IPS-18a (cell line): ENCODE results near the gene CAST.
"Not testable (repeated sequence)": the region's sequence is repeated elsewhere in the genome, so short reads cannot be mapped to it uniquely, and the experiment has no call there.

Source experiments
- H3K27ac ChIP-seq: one replicate; pipeline ENCODE4 v1.5.1; 2013; ENCODE audit warnings: low read length
- H3K27me3 ChIP-seq: one replicate; pipeline ENCODE4 v1.6.1; 2013; ENCODE audit warnings: mild to moderate bottlenecking, low read length; ENCODE audit not compliant: control insufficient read depth, insufficient read depth
- H3K36me3 ChIP-seq: one replicate; pipeline ENCODE4 v1.6.1; 2013; ENCODE audit warnings: low read depth, low read length; ENCODE audit not compliant: control insufficient read depth
- H3K4me1 ChIP-seq: one replicate; pipeline ENCODE4 v1.6.1; 2013; ENCODE audit warnings: low read depth, low read length; ENCODE audit not compliant: control insufficient read depth
- H3K4me3 ChIP-seq: one replicate; pipeline ENCODE4 v1.5.1; 2013; ENCODE audit warnings: low read length
- H3K9ac ChIP-seq: one replicate; pipeline ENCODE4 v1.6.1; 2013; ENCODE audit warnings: mild to moderate bottlenecking, low read length, moderate library complexity
- H3K9me3 ChIP-seq: one replicate; pipeline ENCODE4 v1.6.1; 2013; ENCODE audit warnings: low read depth, low read length; ENCODE audit not compliant: control insufficient read depth

The CAST gene

GRCh38 chr5:96794757-96795156, 132.6 kb downstream of the CAST start:
- H3K27ac ChIP-seq = no peak overlapping the region

GRCh38 chr5:96795626-96796025, 133.4 kb downstream of the CAST start:
- Histone ChIP-seq H3K27me3 (no peaks in the 10 kb centered on the region), H3K36me3 (peaks cover 5% of the 10 kb centered on the region), H3K9me3 (no peaks in the 10 kb centered on the region), H3K9ac (no peak overlapping the region), H3K4me1 (peaks cover 12% of the 10 kb centered on the region), H3K27ac (no peak overlapping the region), H3K4me3 (no peak overlapping the region)

More at GRCh38 chr5:96794757-96795156, 132.6 kb downstream of the CAST start:
- no peak overlapping the region for H3K4me3 ChIP-seq
- peaks cover 13% of the 10 kb centered on the region for H3K4me1 ChIP-seq
- no peak overlapping the region for H3K9ac ChIP-seq
- no peaks in the 10 kb centered on the region for H3K9me3 ChIP-seq
- H3K27me3 ChIP-seq = no peaks in the 10 kb centered on the region
- H3K36me3 ChIP-seq = peaks cover 9% of the 10 kb centered on the region

- no peak overlapping the region for H3K27ac ChIP-seq
- peaks cover 5% of the 10 kb centered on the region for H3K4me1 ChIP-seq
- no peaks in the 10 kb centered on the region for H3K9me3 ChIP-seq
- no peak overlapping the region for H3K9ac ChIP-seq
- no peaks in the 10 kb centered on the region for H3K27me3 ChIP-seq
- peaks cover 5% of the 10 kb centered on the region for H3K36me3 ChIP-seq
- no peak overlapping the region for H3K4me3 ChIP-seq
These were observed 134.3 kb downstream of the CAST start for GRCh38 chr5:96796434-96796833.

- H3K9ac ChIP-seq, H3K36me3 ChIP-seq, H3K27ac ChIP-seq, H3K27me3 ChIP-seq, H3K9me3 ChIP-seq, H3K4me1 ChIP-seq, H3K4me3 ChIP-seq: not testable (repeated sequence)
These were observed 139.5 kb downstream of the CAST start for GRCh38 chr5:96801718-96802117.

- Histone ChIP-seq H3K9me3 (no peaks in the 10 kb centered on the region), H3K36me3 (no peaks in the 10 kb centered on the region), H3K4me1 (peaks cover 17% of the 10 kb centered on the region), H3K27ac (no peak overlapping the region), H3K27me3 (no peaks in the 10 kb centered on the region), H3K9ac (peak overlapping the region; percentile 63), H3K4me3 (peak overlapping the region; percentile 85)
These were observed 145.0 kb downstream of the CAST start for GRCh38 chr5:96807075-96807654.

- Histone ChIP-seq H3K9me3 (no peaks in the 10 kb centered on the region), H3K36me3 (no peaks in the 10 kb centered on the region), H3K27me3 (no peaks in the 10 kb centered on the region), H3K9ac (peak overlapping the region; percentile 13), H3K4me3 (peak overlapping the region; percentile 85), H3K27ac (no peak overlapping the region), H3K4me1 (peaks cover 17% of the 10 kb centered on the region)
These were observed 146.3 kb downstream of the CAST start for GRCh38 chr5:96808541-96808828.

GRCh38 chr5:96808868-96809558, 146.8 kb downstream of the CAST start:
- Histone ChIP-seq H3K27ac (no peak overlapping the region), H3K9ac (no peak overlapping the region), H3K36me3 (no peaks in the 10 kb centered on the region), H3K9me3 (no peaks in the 10 kb centered on the region), H3K27me3 (no peaks in the 10 kb centered on the region), H3K4me3 (peak overlapping the region; percentile 85), H3K4me1 (peaks cover 17% of the 10 kb centered on the region)

- Histone ChIP-seq H3K27ac (no peak overlapping the region), H3K9ac (no peak overlapping the region)
These were observed 147.7 kb downstream of the CAST start for GRCh38 chr5:96809921-96810320.

GRCh38 chr5:96812851-96813250, 150.7 kb downstream of the CAST start:
- Histone ChIP-seq H3K9ac (no peak overlapping the region), H3K4me3 (no peak overlapping the region)

More at GRCh38 chr5:96809921-96810320, 147.7 kb downstream of the CAST start:
- no peaks in the 10 kb centered on the region for H3K9me3 ChIP-seq
- no peaks in the 10 kb centered on the region for H3K36me3 ChIP-seq
- peaks cover 17% of the 10 kb centered on the region for H3K4me1 ChIP-seq
- no peak overlapping the region for H3K4me3 ChIP-seq
- H3K27me3 ChIP-seq = no peaks in the 10 kb centered on the region

GRCh38 chr5:96814041-96814440, 151.9 kb downstream of the CAST start:
- H3K27me3 ChIP-seq = no peaks in the 10 kb centered on the region
- no peak overlapping the region for H3K9ac ChIP-seq
- H3K4me3 ChIP-seq = no peak overlapping the region
- no peak overlapping the region for H3K27ac ChIP-seq
- H3K36me3 ChIP-seq = no peaks in the 10 kb centered on the region
- H3K4me1 ChIP-seq = peaks cover 10% of the 10 kb centered on the region
- no peaks in the 10 kb centered on the region for H3K9me3 ChIP-seq

More at GRCh38 chr5:96812851-96813250, 150.7 kb downstream of the CAST start:
- Histone ChIP-seq H3K4me1 (peaks cover 15% of the 10 kb centered on the region), H3K36me3 (no peaks in the 10 kb centered on the region), H3K9me3 (no peaks in the 10 kb centered on the region), H3K27me3 (no peaks in the 10 kb centered on the region), H3K27ac (no peak overlapping the region)

GRCh38 chr5:96816411-96816939, 154.3 kb downstream of the CAST start:
- Histone ChIP-seq H3K4me3 (peak overlapping the region; percentile 7), H3K9me3 (no peaks in the 10 kb centered on the region), H3K27me3 (no peaks in the 10 kb centered on the region), H3K27ac (no peak overlapping the region), H3K36me3 (no peaks in the 10 kb centered on the region), H3K9ac (no peak overlapping the region), H3K4me1 (peaks cover 16% of the 10 kb centered on the region)

- H3K36me3 ChIP-seq = no peaks in the 10 kb centered on the region
- H3K4me3 ChIP-seq = no peak overlapping the region
- peaks cover 16% of the 10 kb centered on the region for H3K4me1 ChIP-seq
- H3K27ac ChIP-seq = no peak overlapping the region
- no peaks in the 10 kb centered on the region for H3K27me3 ChIP-seq
- no peak overlapping the region for H3K9ac ChIP-seq
- no peaks in the 10 kb centered on the region for H3K9me3 ChIP-seq
These were observed 154.8 kb downstream of the CAST start for GRCh38 chr5:96816991-96817390.
